K562 (cell line): ENCODE results near the gene PRKCB. TPM values are rescaled to one million over a fixed set of nuclear protein-coding genes. Genes with fewer than 3 reads are reported as not detected.

ENCODE experiments used
- ATF1 ChIP-seq, 2 experiments: fragments of 450-650 bp in 1 of 2; IDR thresholded peaks; 2 replicates each; pipeline ENCODE4 v1.6.1; 2016; ENCODE audit warnings: missing compliant biosample characterization in 1 of 2, missing genetic modification characterization in 1 of 2
- C11orf30 ChIP-seq: fragments of 450-650 bp; IDR thresholded peaks from 2 replicates; pipeline ENCODE4 v1.6.1; 2016; ENCODE audit warnings: low read depth, mild to moderate bottlenecking
- CBX3 ChIP-seq, 2 experiments: IDR thresholded peaks; 1 replicate in 1 of 2; 2 replicates in 1 of 2; pipeline ENCODE4 v1.6.1; 2012; ENCODE audit warnings: inconsistent platforms in 2 of 2, low read length in 2 of 2, borderline replicate concordance in 1 of 2, control low read depth in 1 of 2
- CEBPG ChIP-seq, 3 experiments: fragments of 200-800 bp in 1 of 3; sonication (Bioruptor generic) in 1 of 3; sonication (generic) in 1 of 3; formaldehyde crosslinking in 1 of 3; IDR thresholded peaks in 2 of 3; conservative IDR thresholded peaks in 1 of 3; 2 replicates each; pipeline versions ENCODE4 v1.6.1 to v1.8.0; 2016 to 2022; ENCODE audit warnings: missing compliant biosample characterization in 2 of 3, missing genetic modification characterization in 2 of 3, mild to moderate bottlenecking in 1 of 3, missing genetic modification reagents in 1 of 3
- CSDE1 ChIP-seq, 2 experiments: fragments of 450-650 bp; IDR thresholded peaks; 2 replicates each; pipeline ENCODE4 v1.6.1; 2016; ENCODE audit warnings: mild to moderate bottlenecking in 1 of 2
- ESRRA ChIP-seq: fragments of 450-650 bp; IDR thresholded peaks from 2 replicates; pipeline ENCODE4 v1.6.1; 2014; ENCODE audit warnings: low read depth, mild to moderate bottlenecking, moderate library complexity, borderline replicate concordance
- FOSL1 ChIP-seq: fragments of 200-800 bp; sonication (Bioruptor generic); conservative IDR thresholded peaks from 2 replicates; pipeline ENCODE4 v1.6.1; 2016; ENCODE audit warnings: missing genetic modification characterization, missing compliant biosample characterization
- FOXM1 ChIP-seq, 2 experiments: fragments of 450-650 bp in 1 of 2; sonication (generic) in 1 of 2; formaldehyde crosslinking in 1 of 2; IDR thresholded peaks; 2 replicates each; pipeline versions ENCODE4 v1.6.1 to v1.9.0; 2017 to 2022; ENCODE audit warnings: low read depth in 2 of 2, mild to moderate bottlenecking in 2 of 2, missing genetic modification reagents in 1 of 2, moderate library complexity in 1 of 2
- HCFC1 ChIP-seq: IDR thresholded peaks from 2 replicates; pipeline ENCODE4 v1.6.1; 2012; ENCODE audit warnings: low read depth, low read length, improper control_type of control experiment
- HLTF ChIP-seq: fragments of 450-650 bp; IDR thresholded peaks from 2 replicates; pipeline ENCODE4 v1.6.1; 2016
- MEIS2 ChIP-seq: fragments of 450-650 bp; IDR thresholded peaks from 2 replicates; pipeline ENCODE4 v1.6.1; 2014; ENCODE audit warnings: mild to moderate bottlenecking; ENCODE audit not compliant: partially characterized antibody
- MTA3 ChIP-seq: fragments of 450-650 bp; formaldehyde crosslinking; IDR thresholded peaks from 2 replicates; pipeline ENCODE4 v1.6.1; 2017; ENCODE audit warnings: mild to moderate bottlenecking, borderline replicate concordance
- NCOA1 ChIP-seq: fragments of 450-650 bp; IDR thresholded peaks from 2 replicates; pipeline ENCODE4 v1.6.1; 2016; ENCODE audit warnings: low read depth
- SLC30A9 ChIP-seq: fragments of 250-450 bp; sonication (Bioruptor Pico); IDR thresholded peaks from 2 replicates; pipeline ENCODE4 v1.8.0; 2022; ENCODE audit warnings: mild to moderate bottlenecking, moderate library complexity
- SMAD3 ChIP-seq: fragments of 450-650 bp; formaldehyde crosslinking; conservative IDR thresholded peaks from 2 replicates; pipeline ENCODE4 v1.4.0; 2020; ENCODE audit warnings: mild to moderate bottlenecking
- SOX6 ChIP-seq: fragments of 450-650 bp; IDR thresholded peaks from 2 replicates; pipeline ENCODE4 v1.6.1; 2014; ENCODE audit warnings: mild to moderate bottlenecking
- TBP ChIP-seq: optimal IDR thresholded peaks from 2 replicates; pipeline ENCODE3; 2011; ENCODE audit warnings: low read depth, low read length, improper control_type of control experiment
- TEAD4 ChIP-seq, 2 experiments: sonication (generic) in 1 of 2; formaldehyde crosslinking in 1 of 2; IDR thresholded peaks; 2 replicates each; pipeline versions ENCODE4 v1.6.1 to v1.8.0; 2012 to 2022; ENCODE audit warnings: borderline replicate concordance in 1 of 2, inconsistent platforms in 1 of 2, low read length in 1 of 2, mild to moderate bottlenecking in 1 of 2, missing genetic modification reagents in 1 of 2
- TOE1 ChIP-seq, 2 experiments: fragments of 450-650 bp in 1 of 2; sonication (generic) in 1 of 2; formaldehyde crosslinking in 1 of 2; IDR thresholded peaks; 2 replicates each; pipeline versions ENCODE4 v1.7.1 to v1.8.0; 2016 to 2022; ENCODE audit warnings: borderline replicate concordance in 2 of 2, mild to moderate bottlenecking in 2 of 2, antibody characterized with exemption in 1 of 2, inconsistent platforms in 1 of 2, low read depth in 1 of 2, missing genetic modification reagents in 1 of 2, moderate library complexity in 1 of 2
- ZNF175 ChIP-seq: fragments of 200-800 bp; sonication (Bioruptor generic); IDR thresholded peaks from 2 replicates; pipeline ENCODE4 v1.6.1; 2016; ENCODE audit warnings: low read depth, mild to moderate bottlenecking, missing genetic modification characterization, missing compliant biosample characterization
- ZNF24 ChIP-seq: fragments of 450-650 bp; IDR thresholded peaks from 2 replicates; pipeline ENCODE4 v1.6.1; 2016
- ZNF589 ChIP-seq: fragments of 200-800 bp; sonication (Bioruptor generic); IDR thresholded peaks from 2 replicates; pipeline ENCODE4 v1.6.1; 2016; ENCODE audit warnings: low read depth, missing genetic modification characterization, missing compliant biosample characterization
- polyA plus RNA-seq, 8 experiments: library from polyadenylated mRNA; depleted of rRNA in 4 of 8; stranded (reverse) in 5 of 8; unstranded in 3 of 8; fragments of >200 nt; fragmentation: Nextera tagmentation in 2 of 8; fragmentation: Illumina TruSeq in 1 of 8; extraction: Ambion mirVana in 2 of 8; extraction: Trizol in 1 of 8; gene quantifications; 2 replicates each; pipeline versions ENCODE4 v1.2.1 to v1.2.3, GENCODE V29; 2011 to 2014; ENCODE audit warnings: inconsistent platforms in 1 of 8, missing spikeins in 1 of 8
- total RNA-seq, 7 experiments: library from RNA; depleted of rRNA in 6 of 7; stranded (reverse); fragments of >200 nt in 6 of 7; fragmentation: Illumina TruSeq in 2 of 7; extraction: Trizol in 2 of 7; gene quantifications; 2 replicates each; pipeline versions ENCODE4 v1.2.1 to v1.2.3, GENCODE V29; 2011 to 2021; ENCODE audit warnings: low replicate concordance in 1 of 7
- TF ChIP-seq, protein P1 (sequence below): fragments of 200-800 bp; sonication (Bioruptor generic); IDR thresholded peaks from 2 replicates; pipeline ENCODE4 v1.6.1; 2017; ENCODE audit warnings: missing genetic modification characterization, missing compliant biosample characterization
- TF ChIP-seq, protein P2 (sequence below): sonication (generic); formaldehyde crosslinking; IDR thresholded peaks from 2 replicates; pipeline ENCODE4 v1.8.1; 2023; ENCODE audit warnings: mild to moderate bottlenecking, missing genetic modification reagents, moderate library complexity

The PRKCB gene
- total and polyA plus RNA-seq, 9 of the 15 experiments (the other 6 are each of a cell fraction or from before 2014, with no cell fraction given), result 49.9 to 276 (median 148) TPM

DNA sequence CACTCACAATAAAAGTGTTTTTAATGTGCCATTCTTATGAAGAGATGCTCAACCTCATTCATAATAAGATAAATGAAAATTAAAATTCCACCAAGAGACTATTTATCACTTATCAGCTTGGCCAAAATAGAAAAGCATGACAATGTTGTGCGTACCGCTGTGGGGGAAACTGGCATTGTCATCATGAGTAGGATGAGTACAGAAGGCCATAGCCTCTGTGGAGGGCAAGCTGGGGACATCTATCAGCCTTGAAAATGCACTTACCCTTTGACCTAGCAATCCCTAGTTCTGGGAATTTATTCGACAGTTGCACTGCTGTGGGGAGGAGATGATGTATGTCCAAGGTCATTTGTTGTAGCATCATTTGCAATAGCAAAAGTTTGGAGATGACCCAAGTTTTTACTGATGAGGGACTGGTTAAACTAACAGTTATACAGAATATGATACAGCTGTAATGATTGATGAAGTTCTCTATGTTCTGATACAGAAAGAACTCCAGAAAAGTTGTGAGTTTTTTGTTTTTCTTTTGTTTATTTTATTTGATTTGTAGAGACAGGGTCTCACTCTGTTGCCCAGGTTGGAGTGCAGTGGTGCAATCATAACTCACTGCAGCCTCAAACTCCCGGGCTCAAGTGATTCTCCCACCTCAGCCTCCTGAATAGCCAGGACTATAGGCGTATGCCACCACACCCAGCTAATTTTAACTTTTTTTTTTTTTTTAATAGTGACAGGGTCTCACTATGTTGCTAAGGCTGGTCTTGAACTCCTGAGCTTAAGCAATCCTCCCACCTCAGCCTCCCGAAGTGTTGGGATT lies 13.7 kb upstream of the PRKCB start (continued):
- TF ChIP-seq, protein P1, sequence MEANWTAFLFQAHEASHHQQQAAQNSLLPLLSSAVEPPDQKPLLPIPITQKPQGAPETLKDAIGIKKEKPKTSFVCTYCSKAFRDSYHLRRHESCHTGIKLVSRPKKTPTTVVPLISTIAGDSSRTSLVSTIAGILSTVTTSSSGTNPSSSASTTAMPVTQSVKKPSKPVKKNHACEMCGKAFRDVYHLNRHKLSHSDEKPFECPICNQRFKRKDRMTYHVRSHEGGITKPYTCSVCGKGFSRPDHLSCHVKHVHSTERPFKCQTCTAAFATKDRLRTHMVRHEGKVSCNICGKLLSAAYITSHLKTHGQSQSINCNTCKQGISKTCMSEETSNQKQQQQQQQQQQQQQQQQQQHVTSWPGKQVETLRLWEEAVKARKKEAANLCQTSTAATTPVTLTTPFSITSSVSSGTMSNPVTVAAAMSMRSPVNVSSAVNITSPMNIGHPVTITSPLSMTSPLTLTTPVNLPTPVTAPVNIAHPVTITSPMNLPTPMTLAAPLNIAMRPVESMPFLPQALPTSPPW (CRISPR knock-in tag), result peak; percentile 65
- peak; percentile 98 for TF ChIP-seq SOX6
- TF ChIP-seq, protein P2, sequence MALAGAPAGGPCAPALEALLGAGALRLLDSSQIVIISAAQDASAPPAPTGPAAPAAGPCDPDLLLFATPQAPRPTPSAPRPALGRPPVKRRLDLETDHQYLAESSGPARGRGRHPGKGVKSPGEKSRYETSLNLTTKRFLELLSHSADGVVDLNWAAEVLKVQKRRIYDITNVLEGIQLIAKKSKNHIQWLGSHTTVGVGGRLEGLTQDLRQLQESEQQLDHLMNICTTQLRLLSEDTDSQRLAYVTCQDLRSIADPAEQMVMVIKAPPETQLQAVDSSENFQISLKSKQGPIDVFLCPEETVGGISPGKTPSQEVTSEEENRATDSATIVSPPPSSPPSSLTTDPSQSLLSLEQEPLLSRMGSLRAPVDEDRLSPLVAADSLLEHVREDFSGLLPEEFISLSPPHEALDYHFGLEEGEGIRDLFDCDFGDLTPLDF (CRISPR knock-in tag), result 0 out of 2 replicates have a peak, but pooled peaks have one; percentile 48
- peak in 1 of 2 experiments; percentile 63; a peak in 1 of 3 replicates for TF ChIP-seq CBX3 (IDR thresholded peaks at IDR 0.05; ENCODE audit: borderline replicate concordance in 1 of 2, low read length in 2 of 2)
- no peak for TF ChIP-seq CEBPG (CRISPR knock-in tag; IDR thresholded peaks at IDR 0.05)
- peak; percentile 5 to 55; a peak in 2 of 4 replicates for TF ChIP-seq CEBPG (tag; conservative IDR thresholded peaks at IDR 0.05 in 1 of 2, IDR thresholded peaks at IDR 0.05 in 1 of 2)
- TF ChIP-seq ESRRA, result peak; percentile 99
- TF ChIP-seq NCOA1, result peak; percentile 97
- no peak for TF ChIP-seq ATF1 (CRISPR knock-in tag; IDR thresholded peaks at IDR 0.05)
- TF ChIP-seq ATF1 (tag; IDR thresholded peaks at IDR 0.05), result peak; percentile 81
- peak; percentile 52; the same call in 1 of the 2 replicates for TF ChIP-seq FOXM1 (IDR thresholded peaks at IDR 0.05; ENCODE audit: low read depth)
- no peak for TF ChIP-seq FOXM1 (CRISPR knock-in tag; IDR thresholded peaks at IDR 0.05; ENCODE audit: low read depth)
- no peak for TF ChIP-seq SLC30A9 (CRISPR knock-in tag)
- no peak for TF ChIP-seq ZNF24
- no peak for TF ChIP-seq HCFC1
- 0 out of 2 replicates have a peak, but pooled peaks have one; percentile 15 for TF ChIP-seq HLTF
- peak; percentile 97 for TF ChIP-seq C11orf30
- TF ChIP-seq ZNF589 (CRISPR knock-in tag), result 0 out of 2 replicates have a peak, but pooled peaks have one; percentile 47
- 0 out of 2 replicates have a peak, but pooled peaks have one; percentile 39 for TF ChIP-seq ZNF175 (CRISPR knock-in tag)
- TF ChIP-seq MEIS2, result peak; percentile 96
- peak; percentile 51; the same call in 1 of the 2 replicates for TF ChIP-seq TOE1 (IDR thresholded peaks at IDR 0.05; ENCODE audit: borderline replicate concordance)
- no peak for TF ChIP-seq TOE1 (CRISPR knock-in tag; IDR thresholded peaks at IDR 0.05; ENCODE audit: borderline replicate concordance, low read depth)
- no peak for TF ChIP-seq TBP
- TF ChIP-seq MTA3, result peak; percentile 90; the same call in 1 of the 2 replicates
- peak; percentile 64 for TF ChIP-seq FOSL1 (tag)
- TF ChIP-seq TEAD4 (IDR thresholded peaks at IDR 0.05; ENCODE audit: low read length), result peak; percentile 88
- TF ChIP-seq TEAD4 (CRISPR knock-in tag; IDR thresholded peaks at IDR 0.05; ENCODE audit: borderline replicate concordance), result no peak
- no peak; a peak in 1 of 4 replicates for TF ChIP-seq CSDE1 (IDR thresholded peaks at IDR 0.05)
- TF ChIP-seq SMAD3 (CRISPR knock-in tag), result 0 out of 2 replicates have a peak, but pooled peaks have one; percentile 14
